HFFc6 (cell line): ENCODE measurements around the gene HDAC9. TPM values are rescaled to one million over a fixed set of nuclear protein-coding genes. Genes with fewer than 3 reads are reported as not detected.
A peak's percentile ranks its signal among the peaks of the same experiment; 100 is the strongest.

Source experiments
- DNase-seq: peaks from one replicate; pipeline ENCODE4 v3.0.0-alpha.2; 2018
- H3K27ac Mint-ChIP-seq: 2 replicates; pipeline ENCODE4 v1.8.0; 2020; ENCODE audit warnings: mild to moderate bottlenecking, mixed read lengths
- H3K27me3 Mint-ChIP-seq: 2 replicates; pipeline ENCODE4 v1.8.0; 2021; ENCODE audit warnings: mild to moderate bottlenecking, moderate library complexity, mixed read lengths; ENCODE audit not compliant: insufficient read depth
- H3K36me3 Mint-ChIP-seq: 2 replicates; pipeline ENCODE4 v1.8.0; 2021; ENCODE audit warnings: low read depth, mixed read lengths
- H3K4me1 Mint-ChIP-seq: 2 replicates; pipeline ENCODE4 v1.8.0; 2020; ENCODE audit warnings: low read depth, mixed read lengths
- H3K4me3 Mint-ChIP-seq: 2 replicates; pipeline ENCODE4 v1.8.0; 2020; ENCODE audit warnings: mild to moderate bottlenecking, moderate library complexity, mixed read lengths
- H3K9me3 Mint-ChIP-seq: 2 replicates; pipeline ENCODE4 v1.8.0; 2020; ENCODE audit warnings: mild to moderate bottlenecking, mixed read lengths
- CTCF ChIP-seq: fragments of 200-600 bp; sonication (generic); IDR thresholded peaks from 2 replicates; pipeline ENCODE4 v1.5.0; 2021; ENCODE audit warnings: antibody characterized with exemption, mild to moderate bottlenecking
- total RNA-seq, 6 experiments: library from RNA; stranded (reverse); fragmentation: NEBNext Ultra II Directional; extraction: Animal tissue kit (Norgen Biotek cat#: 25700); gene quantifications; 2 replicates in 1 of 6; 3 replicates in 5 of 6; pipeline ENCODE4 v1.2.3, GENCODE V29; 2021

Gene HDAC9
- total RNA-seq, 6 experiments from 2014 or later: 11.5 to 29.2 (median 13.2) TPM

GRCh38 chr7:18508443-18509427 lies 13.2 kb downstream of the HDAC9 start:
- H3K4me3 Mint-ChIP-seq: peak overlapping the region; percentile 94
- TF ChIP-seq CTCF: no peak
- DNase-seq: peak; percentile 96
- peak overlapping the region; percentile 98 for H3K27ac Mint-ChIP-seq
- H3K9me3 Mint-ChIP-seq: no peaks in the 10 kb centered on the region
- H3K27me3 Mint-ChIP-seq: no peaks in the 10 kb centered on the region
- H3K4me1 Mint-ChIP-seq: peaks cover 74% of the 10 kb centered on the region
- H3K36me3 Mint-ChIP-seq: peaks cover 14% of the 10 kb centered on the region

GRCh38 chr7:18509481-18509880 lies 13.9 kb downstream of the HDAC9 start:
- no peak for TF ChIP-seq CTCF
- peak overlapping the region; percentile 98 for H3K27ac Mint-ChIP-seq
- H3K9me3 Mint-ChIP-seq: no peaks in the 10 kb centered on the region
- no peak for DNase-seq
- peaks cover 74% of the 10 kb centered on the region for H3K4me1 Mint-ChIP-seq
- peaks cover 14% of the 10 kb centered on the region for H3K36me3 Mint-ChIP-seq
- H3K4me3 Mint-ChIP-seq: peak overlapping the region; percentile 94
- H3K27me3 Mint-ChIP-seq: no peaks in the 10 kb centered on the region

GRCh38 chr7:18511351-18512140 lies 16.0 kb downstream of the HDAC9 start:
- peak overlapping the region; percentile 98 for H3K27ac Mint-ChIP-seq
- H3K4me3 Mint-ChIP-seq: peak overlapping the region; percentile 94
- H3K9me3 Mint-ChIP-seq: no peaks in the 10 kb centered on the region
- H3K36me3 Mint-ChIP-seq: peaks cover 18% of the 10 kb centered on the region
- no peaks in the 10 kb centered on the region for H3K27me3 Mint-ChIP-seq
- no peak for TF ChIP-seq CTCF
- no peak for DNase-seq
- H3K4me1 Mint-ChIP-seq: peaks cover 68% of the 10 kb centered on the region

GRCh38 chr7:18513343-18513742 lies 17.8 kb downstream of the HDAC9 start:
- H3K27me3 Mint-ChIP-seq: no peaks in the 10 kb centered on the region; the same call in 1 of the 2 replicates

More at GRCh38 chr7:18513343-18513742, 17.8 kb downstream of the HDAC9 start:
- DNase-seq: no peak
- H3K27ac Mint-ChIP-seq: peak overlapping the region; percentile 24
- H3K36me3 Mint-ChIP-seq: peaks cover 26% of the 10 kb centered on the region
- TF ChIP-seq CTCF: no peak
- H3K4me3 Mint-ChIP-seq: no peak overlapping the region
- peaks cover 70% of the 10 kb centered on the region for H3K4me1 Mint-ChIP-seq
- H3K9me3 Mint-ChIP-seq: no peaks in the 10 kb centered on the region
